Epidermal melanocyte (primary cell): ENCODE measurements around the gene NEXN.

ENCODE experiments used
- DNase-seq: peaks from one replicate; pipeline ENCODE4 v3.0.0; 2011; ENCODE audit warnings: low spot score; ENCODE audit not compliant: insufficient read length

The NEXN gene

GRCh38 chr1:77888081-77888780, at the start of gene NEXN:
NEXN (plus strand) TSS chr1:77888624; CDS start chr1:77916107, 27,483 bp downstream.
- peak; percentile 49 for DNase-seq

GRCh38 chr1:77841574-77841973, 46.9 kb upstream of the NEXN start:
- DNase-seq, result no peak

GRCh38 chr1:77845951-77846350, 42.5 kb upstream of the NEXN start:
- no peak for DNase-seq

- DNase-seq, result no peak
Observed at GRCh38 chr1:77846966-77847365, 41.5 kb upstream of the NEXN start.

- DNase-seq, result no peak
Observed at GRCh38 chr1:77847621-77848080, 40.8 kb upstream of the NEXN start.

- DNase-seq, result no peak
Observed at GRCh38 chr1:77850082-77850481, 38.3 kb upstream of the NEXN start.

GRCh38 chr1:77857552-77857951, 30.9 kb upstream of the NEXN start:
- DNase-seq, result no peak

- DNase-seq, result no peak
Observed at GRCh38 chr1:77858725-77859124, 29.7 kb upstream of the NEXN start.

GRCh38 chr1:77859248-77859647, 29.2 kb upstream of the NEXN start:
- DNase-seq, result no peak

- DNase-seq, result no peak
Observed at GRCh38 chr1:77866296-77866695, 22.1 kb upstream of the NEXN start.

GRCh38 chr1:77872645-77873044, 15.8 kb upstream of the NEXN start:
- no peak for DNase-seq

- no peak for DNase-seq
Observed at GRCh38 chr1:77873461-77873860, 15.0 kb upstream of the NEXN start.

- no peak for DNase-seq
Observed at GRCh38 chr1:77874804-77875445, 13.5 kb upstream of the NEXN start.

- DNase-seq, result no peak
Observed at GRCh38 chr1:77876884-77877283, 11.5 kb upstream of the NEXN start.

GRCh38 chr1:77881061-77881460, 7.4 kb upstream of the NEXN start:
- DNase-seq, result no peak

- no peak for DNase-seq
Observed at GRCh38 chr1:77882411-77882810, 6.0 kb upstream of the NEXN start.

- no peak for DNase-seq
Observed at GRCh38 chr1:77888781-77889642, 588 bp downstream of the NEXN start.

- DNase-seq, result no peak
Observed at GRCh38 chr1:77889671-77890070, 1.2 kb downstream of the NEXN start.

GRCh38 chr1:77891200-77891599, 2.8 kb downstream of the NEXN start:
- DNase-seq, result no peak

GRCh38 chr1:77899647-77900320, 11.4 kb downstream of the NEXN start:
- no peak for DNase-seq

- DNase-seq, result no peak
Observed at GRCh38 chr1:77900687-77901293, 12.4 kb downstream of the NEXN start.
